ENCODE results near the gene PHAF1. TPM values are rescaled to one million over a fixed set of nuclear protein-coding genes. Genes with fewer than 3 reads are reported as not detected.
"Not testable (repeated sequence)": the region's sequence is repeated elsewhere in the genome, so short reads cannot be mapped to it uniquely, and the experiment has no call there.

PHAF1 gene
- total RNA-seq, 1 donor from 2014 or later: 29.1 TPM

DNA sequence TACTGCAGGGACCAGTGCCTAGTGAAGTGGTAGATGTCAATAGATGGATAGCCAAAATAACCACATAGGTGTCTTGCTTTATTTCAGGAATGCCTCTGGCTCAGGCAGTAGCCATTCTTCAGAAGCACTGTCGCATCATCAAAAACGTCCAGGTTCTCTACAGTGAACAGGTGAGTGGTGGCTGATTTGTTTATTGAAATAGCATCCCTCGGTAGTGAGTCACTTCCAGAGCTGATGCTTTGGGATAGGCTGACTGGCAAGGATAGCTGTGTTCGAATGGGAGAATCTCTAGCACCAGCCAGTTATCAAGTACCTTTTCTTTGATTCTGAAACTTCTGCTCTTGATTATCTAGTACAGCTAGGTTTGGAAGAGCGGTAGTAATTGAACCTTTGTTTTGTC lies 10.3 kb downstream of the PHAF1 start:
- Histone ChIP-seq H3K4me2 (no peak overlapping the region), H4K20me1 (ENCODE audit: low read depth) (peaks cover 7% of the 10 kb centered on the region), H3K9ac (no peak overlapping the region), H2AFZ (replicated peaks) (no peak overlapping the region), H3F3A (ENCODE audit: low read depth) (no peaks in the 10 kb centered on the region), H3K79me2 (ENCODE audit: low read depth) (peaks cover 17% of the 10 kb centered on the region), H3K4me1 (no peaks in the 10 kb centered on the region), H3K9me3 (ENCODE audit: low read depth) (no peaks in the 10 kb centered on the region), H3K27ac (no peak overlapping the region), H3K27me3 (no peaks in the 10 kb centered on the region), H3K36me3 (no peaks in the 10 kb centered on the region), H3K4me3 (no peak overlapping the region)
- Mint-ChIP-seq H3K36me3 (peaks cover 8% of the 10 kb centered on the region), H3K27ac (no peak overlapping the region), H3K4me3 (no peak overlapping the region), H3K9me3 (no peaks in the 10 kb centered on the region), H3K4me1 (no peaks in the 10 kb centered on the region), H3K27me3 (ENCODE audit: insufficient read depth, low read depth) (no peaks in the 10 kb centered on the region)
- DNase-seq (ENCODE audit: low spot score): no peak
- TF ChIP-seq, protein P1, sequence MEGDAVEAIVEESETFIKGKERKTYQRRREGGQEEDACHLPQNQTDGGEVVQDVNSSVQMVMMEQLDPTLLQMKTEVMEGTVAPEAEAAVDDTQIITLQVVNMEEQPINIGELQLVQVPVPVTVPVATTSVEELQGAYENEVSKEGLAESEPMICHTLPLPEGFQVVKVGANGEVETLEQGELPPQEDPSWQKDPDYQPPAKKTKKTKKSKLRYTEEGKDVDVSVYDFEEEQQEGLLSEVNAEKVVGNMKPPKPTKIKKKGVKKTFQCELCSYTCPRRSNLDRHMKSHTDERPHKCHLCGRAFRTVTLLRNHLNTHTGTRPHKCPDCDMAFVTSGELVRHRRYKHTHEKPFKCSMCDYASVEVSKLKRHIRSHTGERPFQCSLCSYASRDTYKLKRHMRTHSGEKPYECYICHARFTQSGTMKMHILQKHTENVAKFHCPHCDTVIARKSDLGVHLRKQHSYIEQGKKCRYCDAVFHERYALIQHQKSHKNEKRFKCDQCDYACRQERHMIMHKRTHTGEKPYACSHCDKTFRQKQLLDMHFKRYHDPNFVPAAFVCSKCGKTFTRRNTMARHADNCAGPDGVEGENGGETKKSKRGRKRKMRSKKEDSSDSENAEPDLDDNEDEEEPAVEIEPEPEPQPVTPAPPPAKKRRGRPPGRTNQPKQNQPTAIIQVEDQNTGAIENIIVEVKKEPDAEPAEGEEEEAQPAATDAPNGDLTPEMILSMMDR (IDR thresholded peaks at IDR 0.05): no peak
- TF ChIP-seq EZH2 (IDR thresholded peaks at IDR 0.05) (no peak), EZH2phosphoT487 (IDR thresholded peaks at IDR 0.05) (no peak)

DNA sequence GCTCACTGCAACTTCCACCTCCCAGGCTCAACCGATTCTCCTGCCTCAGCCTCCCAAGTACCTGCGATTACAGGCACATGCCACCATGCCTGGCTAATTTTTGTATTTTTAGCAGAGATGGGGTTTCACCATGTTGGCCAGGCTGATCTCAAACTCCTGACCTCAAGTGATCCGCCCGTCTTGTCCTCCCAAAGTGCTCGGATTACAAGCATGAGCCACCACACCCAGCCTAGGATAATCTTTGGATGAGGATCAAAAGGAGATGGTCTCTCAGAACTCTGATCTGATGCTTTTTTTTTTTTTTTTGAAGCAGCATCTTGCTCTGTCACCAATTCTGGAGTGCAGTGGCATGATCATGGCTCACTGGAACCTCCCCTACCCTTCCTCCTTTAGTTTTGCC lies 13.1 kb downstream of the PHAF1 start:
- H3K79me2 ChIP-seq (ENCODE audit: low read depth); H3K9me3 ChIP-seq (ENCODE audit: low read depth); H3K4me3 ChIP-seq; H3K36me3 Mint-ChIP-seq; H3F3A ChIP-seq (ENCODE audit: low read depth); DNase-seq (ENCODE audit: low spot score); H3K4me2 ChIP-seq; H3K9me3 Mint-ChIP-seq; H2AFZ ChIP-seq (replicated peaks); H3K36me3 ChIP-seq; H4K20me1 ChIP-seq (ENCODE audit: low read depth); H3K27me3 ChIP-seq; H3K27ac Mint-ChIP-seq; H3K4me1 Mint-ChIP-seq; H3K27me3 Mint-ChIP-seq (ENCODE audit: insufficient read depth, low read depth); H3K4me1 ChIP-seq; H3K4me3 Mint-ChIP-seq; H3K9ac ChIP-seq; H3K27ac ChIP-seq: not testable (repeated sequence)

DNA sequence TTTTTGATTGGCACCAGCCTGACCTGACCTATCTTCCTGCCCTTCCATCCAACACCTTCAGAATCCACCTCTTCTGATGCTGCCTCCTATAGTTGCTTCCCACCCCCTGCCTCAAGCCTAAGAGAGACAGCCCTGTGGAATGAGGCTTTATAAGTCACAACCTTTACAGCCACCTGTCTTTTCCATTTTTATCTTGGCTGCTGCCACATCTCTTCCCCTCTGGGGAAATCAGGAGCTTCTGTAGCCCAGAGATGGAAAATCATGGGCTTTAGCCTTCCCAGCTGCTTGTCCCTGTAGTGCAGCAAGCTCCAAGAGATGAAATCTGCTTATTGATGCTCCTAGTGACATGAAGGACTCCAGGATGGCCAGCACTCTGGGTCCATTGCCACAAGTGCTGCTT lies 18.7 kb downstream of the PHAF1 start:
- Mint-ChIP-seq H3K9me3 (no peaks in the 10 kb centered on the region), H3K4me3 (no peak overlapping the region), H3K27ac (no peak overlapping the region), H3K27me3 (ENCODE audit: insufficient read depth, low read depth) (no peaks in the 10 kb centered on the region), H3K4me1 (no peaks in the 10 kb centered on the region), H3K36me3 (peaks cover 14% of the 10 kb centered on the region)
- Histone ChIP-seq H3K79me2 (ENCODE audit: low read depth) (no peaks in the 10 kb centered on the region), H3F3A (ENCODE audit: low read depth) (no peaks in the 10 kb centered on the region), H3K4me1 (no peaks in the 10 kb centered on the region), H3K4me3 (no peak overlapping the region), H3K27ac (no peak overlapping the region), H4K20me1 (ENCODE audit: low read depth) (no peaks in the 10 kb centered on the region), H3K9ac (no peak overlapping the region), H3K27me3 (no peaks in the 10 kb centered on the region), H3K4me2 (no peak overlapping the region), H2AFZ (replicated peaks) (no peak overlapping the region), H3K36me3 (no peaks in the 10 kb centered on the region), H3K9me3 (ENCODE audit: low read depth) (no peaks in the 10 kb centered on the region)
- DNase-seq (ENCODE audit: low spot score): no peak
- TF ChIP-seq, protein P1 (IDR thresholded peaks at IDR 0.05): no peak
- TF ChIP-seq EZH2phosphoT487 (IDR thresholded peaks at IDR 0.05) (no peak), EZH2 (IDR thresholded peaks at IDR 0.05) (no peak)

DNA sequence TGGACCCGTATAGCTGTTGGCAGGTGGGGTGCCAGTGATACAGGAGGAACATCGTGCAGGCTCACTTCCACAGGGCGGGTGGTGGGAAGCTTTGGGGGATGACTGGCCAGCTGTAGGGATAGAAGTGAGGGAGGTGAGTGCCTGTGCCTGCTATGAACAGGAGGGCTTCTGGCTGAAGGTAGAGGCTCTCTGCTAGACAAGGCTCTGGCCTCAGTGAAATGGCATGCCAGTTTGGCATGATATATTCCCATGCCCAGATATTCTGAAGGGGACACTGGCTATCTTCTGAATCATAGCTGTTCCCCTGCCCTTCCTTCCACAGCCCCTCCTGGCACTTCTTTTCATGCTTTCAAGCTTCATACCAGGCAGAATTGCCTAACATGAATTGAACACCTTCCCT lies 19.1 kb downstream of the PHAF1 start:
- Mint-ChIP-seq H3K36me3 (peaks cover 11% of the 10 kb centered on the region), H3K9me3 (no peaks in the 10 kb centered on the region), H3K27me3 (ENCODE audit: insufficient read depth, low read depth) (no peaks in the 10 kb centered on the region), H3K4me3 (no peak overlapping the region), H3K4me1 (no peaks in the 10 kb centered on the region), H3K27ac (no peak overlapping the region)
- no peak overlapping the region for H3K27ac ChIP-seq
- H3K9ac ChIP-seq: no peak overlapping the region
- H3K4me2 ChIP-seq: no peak overlapping the region
- no peaks in the 10 kb centered on the region for H3K4me1 ChIP-seq
- H3F3A ChIP-seq (ENCODE audit: low read depth): no peaks in the 10 kb centered on the region
- H2AFZ ChIP-seq (replicated peaks): no peak overlapping the region
- H3K4me3 ChIP-seq: no peak overlapping the region
- no peaks in the 10 kb centered on the region for H4K20me1 ChIP-seq (ENCODE audit: low read depth)
- H3K79me2 ChIP-seq (ENCODE audit: low read depth): no peaks in the 10 kb centered on the region
- no peaks in the 10 kb centered on the region for H3K9me3 ChIP-seq (ENCODE audit: low read depth)
- TF ChIP-seq, protein P1 (IDR thresholded peaks at IDR 0.05): no peak
- TF ChIP-seq EZH2 (IDR thresholded peaks at IDR 0.05) (no peak), EZH2phosphoT487 (IDR thresholded peaks at IDR 0.05) (no peak)
- no peak for DNase-seq (ENCODE audit: low spot score)
- no peaks in the 10 kb centered on the region for H3K36me3 ChIP-seq
- no peaks in the 10 kb centered on the region for H3K27me3 ChIP-seq
